ENCODE data around the gene TNXB. TPM values are rescaled to one million over a fixed set of nuclear protein-coding genes. Genes with fewer than 3 reads are reported as not detected.

The TNXB gene
- total and polyA plus RNA-seq, 2 donors (not counting 3 experiments of a cell fraction or from before 2014, with no cell fraction given), result 0.47 to 2.7 TPM

DNA sequence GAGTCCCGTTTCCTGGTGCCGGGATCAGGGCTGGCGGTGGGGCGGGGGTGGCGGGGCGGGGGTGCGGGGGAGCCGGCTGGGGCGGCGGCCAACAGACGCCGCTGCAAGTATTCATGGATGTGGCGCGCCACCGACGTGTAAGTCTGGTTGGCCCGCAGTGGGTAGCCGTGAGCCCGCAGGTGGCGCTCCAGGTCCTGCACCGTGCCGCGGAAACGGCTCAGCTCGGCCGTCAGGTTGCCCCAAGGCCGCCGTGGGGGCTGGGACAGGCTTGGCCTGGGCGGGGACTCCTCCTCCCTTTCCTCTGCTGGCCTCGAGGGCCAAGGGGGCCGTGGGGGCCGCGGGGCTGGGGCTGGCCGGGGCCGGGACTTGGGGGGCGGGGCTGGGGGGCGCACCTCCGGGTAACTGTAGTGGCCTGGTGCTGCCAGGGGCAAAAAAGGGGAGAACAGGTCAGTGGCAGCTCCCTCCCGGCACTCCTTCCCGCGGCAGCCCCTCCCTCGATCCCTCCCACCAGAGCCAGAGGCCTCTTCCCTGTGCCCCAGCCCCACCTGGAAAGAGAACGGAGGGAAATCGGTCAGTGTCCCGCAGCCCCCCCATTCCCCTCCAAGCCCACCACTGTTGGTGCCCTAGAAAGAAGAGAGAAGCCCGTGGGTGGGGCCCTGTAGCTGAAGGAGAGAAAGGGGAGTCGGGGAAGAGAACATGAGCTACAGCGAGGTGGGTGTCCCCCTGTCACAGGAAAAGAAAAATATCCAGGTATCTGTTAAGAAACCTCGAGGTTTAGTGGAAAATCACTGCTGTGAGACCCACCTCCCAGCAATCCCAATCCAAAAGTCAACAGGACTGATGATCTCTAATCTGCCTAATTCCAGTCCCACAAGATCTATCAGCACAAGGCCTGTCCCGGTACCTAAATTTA is 21.3 kb downstream of the TNXB start:
- H3K9ac ChIP-seq (replicated peaks; ENCODE audit: extremely low read depth, insufficient read depth, low read length), result no peak overlapping the region
- TF ChIP-seq POLR2AphosphoS5 (IDR thresholded peaks at IDR 0.05; ENCODE audit: insufficient read depth, low read depth, low read length), result no peak
- TF ChIP-seq MYC (IDR thresholded peaks at IDR 0.05; ENCODE audit: low read depth, low read length), result no peak
- no peak for TF ChIP-seq POLR2A (IDR thresholded peaks at IDR 0.05; ENCODE audit: low read depth, low read length)
- TF ChIP-seq, protein P1, sequence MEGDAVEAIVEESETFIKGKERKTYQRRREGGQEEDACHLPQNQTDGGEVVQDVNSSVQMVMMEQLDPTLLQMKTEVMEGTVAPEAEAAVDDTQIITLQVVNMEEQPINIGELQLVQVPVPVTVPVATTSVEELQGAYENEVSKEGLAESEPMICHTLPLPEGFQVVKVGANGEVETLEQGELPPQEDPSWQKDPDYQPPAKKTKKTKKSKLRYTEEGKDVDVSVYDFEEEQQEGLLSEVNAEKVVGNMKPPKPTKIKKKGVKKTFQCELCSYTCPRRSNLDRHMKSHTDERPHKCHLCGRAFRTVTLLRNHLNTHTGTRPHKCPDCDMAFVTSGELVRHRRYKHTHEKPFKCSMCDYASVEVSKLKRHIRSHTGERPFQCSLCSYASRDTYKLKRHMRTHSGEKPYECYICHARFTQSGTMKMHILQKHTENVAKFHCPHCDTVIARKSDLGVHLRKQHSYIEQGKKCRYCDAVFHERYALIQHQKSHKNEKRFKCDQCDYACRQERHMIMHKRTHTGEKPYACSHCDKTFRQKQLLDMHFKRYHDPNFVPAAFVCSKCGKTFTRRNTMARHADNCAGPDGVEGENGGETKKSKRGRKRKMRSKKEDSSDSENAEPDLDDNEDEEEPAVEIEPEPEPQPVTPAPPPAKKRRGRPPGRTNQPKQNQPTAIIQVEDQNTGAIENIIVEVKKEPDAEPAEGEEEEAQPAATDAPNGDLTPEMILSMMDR (IDR thresholded peaks at IDR 0.05; ENCODE audit: extremely low read depth in 1 of 2, insufficient read depth in 1 of 2, low read depth in 1 of 2, low read length in 2 of 2), result peak; percentile 40 to 71
- TF ChIP-seq JUN (IDR thresholded peaks at IDR 0.05; ENCODE audit: borderline replicate concordance, insufficient read depth, insufficient read length, low read depth), result no peak
- TF ChIP-seq EZH2 (IDR thresholded peaks at IDR 0.05; ENCODE audit: borderline replicate concordance, low read depth, low read length, severe bottlenecking), result no peak
- no peak for TF ChIP-seq GATA2 (IDR thresholded peaks at IDR 0.05; ENCODE audit: insufficient read depth, insufficient read length, low read depth, low read length)
- no peak for TF ChIP-seq FOS (IDR thresholded peaks at IDR 0.05; ENCODE audit: borderline replicate concordance, insufficient read depth, low read length)
- TF ChIP-seq, protein P2, sequence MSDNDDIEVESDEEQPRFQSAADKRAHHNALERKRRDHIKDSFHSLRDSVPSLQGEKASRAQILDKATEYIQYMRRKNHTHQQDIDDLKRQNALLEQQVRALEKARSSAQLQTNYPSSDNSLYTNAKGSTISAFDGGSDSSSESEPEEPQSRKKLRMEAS (IDR thresholded peaks at IDR 0.05; ENCODE audit: insufficient read depth, insufficient read length), result no peak
- no peak overlapping the region for H2AFZ ChIP-seq (ENCODE audit: low read depth, low read length)
- dilution Hi-C loops (cut with MboI; ENCODE audit: extremely low pct_ligation_motif_present, low sequenced_read_pairs) (no loop called here), intact Hi-C loops (cut with micrococcal nuclease) (no loop called here)
- H3K79me2 ChIP-seq (ENCODE audit: control insufficient read depth, insufficient read depth, low read length), result no peaks in the 10 kb centered on the region
- H3K27me3 ChIP-seq (ENCODE audit: control insufficient read depth in 2 of 2, insufficient read depth in 2 of 2, low read length in 2 of 2), result peaks cover 15 to 21% of the 10 kb centered on the region in 2 experiments
- no peaks in the 10 kb centered on the region for H3K9me3 ChIP-seq (replicated peaks; ENCODE audit: control insufficient read depth, insufficient read depth, low read length)
- H3K4me2 ChIP-seq (ENCODE audit: insufficient read depth, low read length), result no peak overlapping the region
- FAIRE-seq (peak; percentile 46), DNase-seq (ENCODE audit: low read depth, low spot score) (peak; percentile 64)
- H4K20me1 ChIP-seq (replicated peaks; ENCODE audit: control insufficient read depth, extremely low read depth, insufficient read depth, low read length), result no peaks in the 10 kb centered on the region
- ChIA-PET CTCF (interaction anchor here (0.8 to 1.6 kb wide), 7 partner anchors 12 to 698 kb away, joined by 3 to 7 read pairs (median 5); no protein-coding TSS in a partner anchor), POLR2A (no interaction called here)
- H3K27ac ChIP-seq (ENCODE audit: insufficient read depth, low read depth, low read length), result no peak overlapping the region
- BruUV-seq (replicated peaks), result no TSS peak
- H3K9me1 ChIP-seq (replicated peaks; ENCODE audit: control insufficient read depth, extremely low read depth, insufficient read depth, low read length), result no peaks in the 10 kb centered on the region
- H3K4me1 ChIP-seq (ENCODE audit: control insufficient read depth, extremely low read depth, insufficient read depth, low read length), result no peaks in the 10 kb centered on the region
- no peak overlapping the region for H3K4me3 ChIP-seq (replicated peaks in 1 of 3; ENCODE audit: insufficient read depth in 1 of 3, low read depth in 1 of 3, low read length in 3 of 3)
- no peaks in the 10 kb centered on the region for H3K36me3 ChIP-seq (ENCODE audit: control insufficient read depth in 2 of 2, extremely low read depth in 1 of 2, insufficient read depth in 2 of 2, low read length in 2 of 2)

Data from endothelial cell of umbilical vein (primary cell).